ENCODE results near the gene HIP1. TPM values are rescaled to one million over a fixed set of nuclear protein-coding genes. Genes with fewer than 3 reads are reported as not detected.
"Not testable (repeated sequence)": the region's sequence is repeated elsewhere in the genome, so short reads cannot be mapped to it uniquely, and the experiment has no call there.

Gene HIP1
- total and polyA plus RNA-seq, 2 of the 13 experiments (the other 11 are each of a cell fraction or from before 2014, with no cell fraction given): 4.5 to 6.2 TPM

- POLR2A ChIA-PET; FAIRE-seq; DNase-seq (ENCODE audit: low spot score); H2AFZ ChIP-seq (ENCODE audit: low read length); H3K9me3 ChIP-seq (ENCODE audit: low read length); H3K79me2 ChIP-seq (ENCODE audit: insufficient read depth, low read length); H3K4me3 ChIP-seq (replicated peaks in 1 of 3; ENCODE audit: insufficient read depth in 1 of 3, low read depth in 2 of 3, low read length in 3 of 3); H3K4me1 ChIP-seq (ENCODE audit: insufficient read depth, low read length); H4K20me1 ChIP-seq (ENCODE audit: insufficient read depth, low read length); H3K4me2 ChIP-seq (ENCODE audit: low read depth, low read length); intact Hi-C loops (cut with micrococcal nuclease; ENCODE audit: unreplicated experiment); H3K27ac ChIP-seq (ENCODE audit: extremely low read length, insufficient read depth, low read length); CTCF ChIA-PET (ENCODE audit: low intra/inter-chr PET ratio, low total read pairs); H3K36me3 ChIP-seq (replicated peaks in 1 of 2; ENCODE audit: control insufficient read depth in 1 of 2, insufficient read depth in 2 of 2, low read length in 2 of 2); ATAC-seq; BruUV-seq (replicated peaks); H3K9ac ChIP-seq (ENCODE audit: insufficient read depth, low read depth, low read length); in situ Hi-C loops (cut with HindIII; ENCODE audit: extremely low pct_ligation_motif_present, low pct_unique_long_range_greater_than_20kb): not testable (repeated sequence)
- peaks cover 0 to 12% of the 10 kb centered on the region in 2 experiments; a peak in 2 of 5 replicates for H3K27me3 ChIP-seq (ENCODE audit: control insufficient read depth in 1 of 2, insufficient read depth in 2 of 2, low read length in 2 of 2)
- 57% methylated on average over 11 of the region's 11 CpGs for WGBS (ENCODE audit: low lambda C conversion rate)
Measured at GRCh38 chr7:75779035-75779434, 40.3 kb upstream of the HIP1 start.

GRCh38 chr7:75776295-75776971 lies 37.7 kb upstream of the HIP1 start:
- POLR2A ChIA-PET: no interaction called here
- CTCF ChIA-PET (ENCODE audit: low intra/inter-chr PET ratio, low total read pairs): no interaction called here
- Histone ChIP-seq H3K79me2 (ENCODE audit: insufficient read depth, low read length) (no peaks in the 10 kb centered on the region), H3K4me1 (ENCODE audit: insufficient read depth, low read length) (peaks cover 20% of the 10 kb centered on the region), H3K36me3 (replicated peaks in 1 of 2; ENCODE audit: control insufficient read depth in 1 of 2, insufficient read depth in 2 of 2, low read length in 2 of 2) (no peaks in the 10 kb centered on the region), H3K4me2 (ENCODE audit: low read depth, low read length) (no peak overlapping the region), H3K4me3 (replicated peaks in 1 of 3; ENCODE audit: insufficient read depth in 1 of 3, low read depth in 2 of 3, low read length in 3 of 3) (no peak overlapping the region), H4K20me1 (ENCODE audit: insufficient read depth, low read length) (no peaks in the 10 kb centered on the region), H3K9me3 (ENCODE audit: low read length) (no peaks in the 10 kb centered on the region), H3K27me3 (ENCODE audit: control insufficient read depth in 1 of 2, insufficient read depth in 2 of 2, low read length in 2 of 2) (peaks cover 0 to 12% of the 10 kb centered on the region in 2 experiments; a peak in 2 of 5 replicates), H3K9ac (ENCODE audit: insufficient read depth, low read depth, low read length) (no peak overlapping the region), H2AFZ (ENCODE audit: low read length) (no peak overlapping the region), H3K27ac (ENCODE audit: extremely low read length, insufficient read depth, low read length) (no peak overlapping the region)
- 50% methylated on average over 12 of the region's 12 CpGs for WGBS (ENCODE audit: low lambda C conversion rate)
- no TSS peak for BruUV-seq (replicated peaks)
- TF ChIP-seq ZNF33A (CRISPR knock-in tag; IDR thresholded peaks at IDR 0.05; ENCODE audit: borderline replicate concordance): no peak
- TF ChIP-seq ZNF770 (CRISPR knock-in tag; IDR thresholded peaks at IDR 0.05): peak; percentile 28; the same call in 1 of the 2 replicates
- FAIRE-seq (no peak), DNase-seq (ENCODE audit: low spot score) (no peak), ATAC-seq (no peak)
- in situ Hi-C loops (cut with HindIII; ENCODE audit: extremely low pct_ligation_motif_present, low pct_unique_long_range_greater_than_20kb) (no loop called here), intact Hi-C loops (cut with micrococcal nuclease; ENCODE audit: unreplicated experiment) (no loop called here)

GRCh38 chr7:75773958-75774357 lies 35.2 kb upstream of the HIP1 start:
- FAIRE-seq; CTCF ChIA-PET (ENCODE audit: low intra/inter-chr PET ratio, low total read pairs); H3K9ac ChIP-seq (ENCODE audit: insufficient read depth, low read depth, low read length); H3K27me3 ChIP-seq (ENCODE audit: control insufficient read depth in 1 of 2, insufficient read depth in 2 of 2, low read length in 2 of 2); H3K36me3 ChIP-seq (replicated peaks in 1 of 2; ENCODE audit: control insufficient read depth in 1 of 2, insufficient read depth in 2 of 2, low read length in 2 of 2); H4K20me1 ChIP-seq (ENCODE audit: insufficient read depth, low read length); H3K4me3 ChIP-seq (replicated peaks in 1 of 3; ENCODE audit: insufficient read depth in 1 of 3, low read depth in 2 of 3, low read length in 3 of 3); ATAC-seq; POLR2A ChIA-PET; DNase-seq (ENCODE audit: low spot score); H3K4me2 ChIP-seq (ENCODE audit: low read depth, low read length); BruUV-seq (replicated peaks); in situ Hi-C loops (cut with HindIII; ENCODE audit: extremely low pct_ligation_motif_present, low pct_unique_long_range_greater_than_20kb); intact Hi-C loops (cut with micrococcal nuclease; ENCODE audit: unreplicated experiment); H3K27ac ChIP-seq (ENCODE audit: extremely low read length, insufficient read depth, low read length); H3K9me3 ChIP-seq (ENCODE audit: low read length); H3K79me2 ChIP-seq (ENCODE audit: insufficient read depth, low read length); H2AFZ ChIP-seq (ENCODE audit: low read length): not testable (repeated sequence)
- H3K4me1 ChIP-seq (ENCODE audit: insufficient read depth, low read length): peaks cover 20% of the 10 kb centered on the region
- 75% methylated on average over 6 of the region's 6 CpGs for WGBS (ENCODE audit: low lambda C conversion rate)

Data from HepG2 (cell line).